GM19467 (cell line): ENCODE data around the gene PLAAT4.

Experiments used
- ATAC-seq: cut with Tn5 transposase; IDR thresholded peaks from one replicate; pipeline ENCODE4 v1.9.1; 2021; ENCODE audit warnings: mild to moderate bottlenecking, moderate library complexity; ENCODE audit not compliant: unreplicated experiment

The PLAAT4 gene, protein sequence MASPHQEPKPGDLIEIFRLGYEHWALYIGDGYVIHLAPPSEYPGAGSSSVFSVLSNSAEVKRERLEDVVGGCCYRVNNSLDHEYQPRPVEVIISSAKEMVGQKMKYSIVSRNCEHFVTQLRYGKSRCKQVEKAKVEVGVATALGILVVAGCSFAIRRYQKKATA

DNA sequence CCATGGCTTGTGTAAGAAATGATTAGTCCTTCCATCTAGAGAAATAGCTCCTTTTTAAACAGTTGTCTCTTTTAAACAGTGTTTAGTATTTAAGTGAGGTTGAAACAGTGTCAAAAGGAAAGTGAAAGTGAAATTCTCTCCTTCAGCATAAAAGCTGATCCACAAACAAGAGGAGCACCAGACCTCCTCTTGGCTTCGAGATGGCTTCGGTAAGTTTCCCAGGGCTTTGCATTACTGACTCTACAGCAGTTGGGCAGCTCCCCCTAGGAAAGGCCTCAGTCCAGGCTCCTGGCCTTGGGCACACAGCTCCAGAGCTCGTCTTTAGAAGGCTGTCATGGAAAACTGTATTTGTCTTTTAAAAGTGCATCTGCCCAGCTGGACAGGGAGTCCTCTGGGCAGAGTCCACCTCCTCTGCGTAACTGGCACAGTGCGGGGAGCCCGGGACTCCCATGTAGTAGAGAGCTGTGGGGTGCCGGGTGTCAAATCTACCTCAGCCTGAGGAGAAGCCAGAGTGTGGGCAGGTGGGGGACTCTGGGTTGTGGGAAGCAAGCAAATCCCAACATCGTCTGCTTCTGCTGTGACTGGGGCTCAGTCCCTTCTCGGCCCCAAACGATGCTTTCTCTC, at the start of gene PLAAT4:
Gene PLAAT4, plus strand, starts transcription at position 140 of the 624 bp plus-strand sequence. Its CDS starts 61 bp downstream, at position 201.
- ATAC-seq: no peak

DNA sequence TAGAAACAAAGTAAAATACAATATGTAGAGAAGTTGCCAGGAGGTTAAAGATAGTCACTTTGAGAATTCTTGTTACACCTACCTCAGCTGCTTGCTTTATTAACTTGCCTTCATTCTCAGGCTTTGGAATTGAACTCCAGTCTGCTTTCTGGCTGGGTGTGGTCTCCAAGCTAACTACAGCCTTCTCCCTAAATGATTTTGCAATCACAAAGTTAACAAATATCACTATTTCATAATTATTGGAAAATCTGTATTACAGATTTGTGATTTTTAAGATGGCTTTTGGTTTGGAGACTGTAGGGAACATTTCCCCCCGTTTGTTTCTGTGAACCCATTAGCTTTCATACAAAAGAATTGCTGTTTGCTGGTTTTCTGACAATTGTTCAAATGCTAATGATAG, 47.8 kb upstream of the PLAAT4 start:
- no peak for ATAC-seq

DNA sequence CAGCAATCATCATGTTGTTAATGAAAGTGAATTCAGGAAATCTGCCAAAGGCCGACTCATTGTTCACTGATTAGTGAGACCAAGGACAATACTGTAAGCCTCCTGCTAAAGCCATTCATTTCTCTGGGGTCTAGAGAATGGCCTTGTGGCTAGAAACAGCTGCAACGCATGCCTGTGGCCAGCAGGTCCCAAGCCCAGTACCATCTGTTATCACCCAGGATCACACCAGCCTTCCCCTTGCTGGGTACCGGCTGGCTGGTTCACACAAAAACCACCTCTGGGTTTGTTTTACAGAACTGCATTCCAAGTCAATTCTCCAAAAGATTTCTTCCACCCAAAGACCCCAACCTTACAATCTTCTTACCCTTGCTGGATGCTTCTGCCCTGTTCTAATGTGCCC, 46.7 kb upstream of the PLAAT4 start:
- ATAC-seq: no peak

DNA sequence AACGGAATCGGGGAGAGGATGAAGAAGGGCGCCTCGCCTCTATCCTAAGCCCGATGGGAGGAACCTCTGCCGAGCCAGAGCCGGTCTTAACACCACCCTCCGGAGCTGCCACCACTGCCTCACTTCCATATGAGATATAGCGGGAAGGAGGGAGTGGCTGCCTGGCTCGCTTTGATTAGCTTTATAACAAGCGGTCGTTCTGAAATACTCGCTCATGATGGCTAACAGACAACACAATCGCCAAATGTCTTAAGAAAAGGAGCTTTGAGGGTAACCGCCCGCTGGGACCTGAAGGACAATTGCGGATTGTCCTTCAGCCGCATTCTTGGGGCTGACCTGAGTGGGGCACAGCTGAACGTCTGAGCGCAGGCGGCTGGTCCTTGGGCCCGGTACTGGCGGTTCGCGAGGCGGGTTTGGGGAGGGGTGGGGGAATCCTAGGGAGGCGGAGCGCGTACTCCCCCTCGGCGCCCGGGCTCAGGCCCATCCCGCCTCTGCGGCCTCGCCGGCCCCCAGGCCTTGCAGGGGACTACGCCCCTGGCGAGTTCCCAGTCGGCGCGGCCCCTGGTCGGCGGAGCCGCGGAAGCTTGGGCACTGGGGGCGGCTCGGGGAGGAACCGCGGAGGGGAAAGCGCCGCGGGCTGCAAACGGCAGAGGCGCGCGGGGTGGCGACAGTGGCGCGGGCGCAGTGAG, 45.9 kb upstream of the PLAAT4 start, which contains the start of gene PLAAT5:
Gene PLAAT5, minus strand, starts transcription at position 617 of the 689 bp plus-strand sequence. Its CDS starts 133 bp downstream, at position 484.
- no peak for ATAC-seq

DNA sequence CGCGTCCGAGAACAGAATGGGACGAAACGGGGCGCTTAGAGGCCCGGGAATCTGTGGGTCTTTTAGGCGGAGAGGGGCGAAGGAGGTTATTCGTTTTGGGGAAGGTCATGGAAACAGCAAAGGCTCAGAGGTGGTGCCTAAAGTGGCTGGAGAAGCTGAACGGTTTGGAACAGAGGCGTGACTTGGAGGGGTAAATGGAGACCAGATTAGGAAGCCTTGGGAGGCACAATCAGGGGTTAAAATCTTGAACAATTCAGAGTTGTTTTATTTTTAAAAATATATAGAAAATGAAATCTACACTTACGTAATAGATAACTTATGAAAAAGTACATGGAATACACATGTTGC, 45.4 kb upstream of the PLAAT4 start:
- ATAC-seq: no peak

DNA sequence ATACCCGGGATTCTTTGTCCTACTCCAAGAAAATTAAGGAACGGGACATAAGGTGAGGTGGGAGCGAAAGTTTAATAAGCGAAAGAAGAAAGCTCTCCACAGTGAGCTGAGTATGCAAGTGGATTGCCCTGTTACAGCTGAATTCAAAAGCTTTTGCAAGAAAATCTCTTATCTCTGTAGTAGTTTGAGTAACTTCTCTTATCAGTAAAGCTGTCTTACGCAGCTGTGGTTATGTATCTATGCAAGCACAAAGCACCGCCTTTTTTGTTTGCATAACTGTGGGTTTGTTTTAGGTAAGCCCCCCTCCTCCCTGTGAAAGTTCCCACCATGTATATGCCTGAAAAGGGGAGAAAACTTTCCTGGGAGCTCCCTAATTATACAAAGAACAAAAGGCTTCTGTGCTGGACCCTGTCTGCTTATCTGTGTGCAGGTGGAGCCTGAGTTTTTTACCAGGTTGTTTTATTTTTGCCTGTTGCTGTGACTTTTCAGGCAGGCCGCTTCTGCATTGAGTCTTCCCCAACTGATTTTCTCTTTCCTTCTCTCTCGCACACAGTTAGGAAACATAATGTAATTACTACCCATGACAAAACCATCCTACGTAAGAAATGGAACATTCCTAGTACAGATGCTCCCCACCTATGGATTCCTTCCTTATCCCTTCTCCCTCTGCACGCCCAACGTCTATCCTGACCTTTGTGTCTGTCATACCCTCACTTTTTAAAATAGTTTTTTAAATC, 44.8 kb upstream of the PLAAT4 start:
- no peak for ATAC-seq

DNA sequence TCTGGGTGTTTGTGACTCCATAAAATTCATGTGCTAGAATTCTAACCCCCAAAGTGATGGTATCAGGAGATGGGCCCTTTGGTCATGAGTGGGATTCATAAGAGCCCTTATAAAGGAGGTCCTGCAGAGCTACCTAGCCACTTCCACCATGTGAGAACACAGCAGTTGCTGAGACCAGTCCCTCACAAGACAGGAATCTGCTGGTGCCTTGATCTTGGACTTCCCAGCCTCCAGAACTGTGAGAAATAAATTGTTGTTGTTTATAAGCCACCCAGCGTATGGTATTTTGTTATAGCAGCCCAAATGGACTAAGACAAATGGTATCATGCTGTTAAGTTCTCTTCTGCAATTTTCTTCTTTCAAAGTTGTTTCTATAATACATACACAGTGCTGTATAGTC, 44.2 kb upstream of the PLAAT4 start:
- no peak for ATAC-seq

DNA sequence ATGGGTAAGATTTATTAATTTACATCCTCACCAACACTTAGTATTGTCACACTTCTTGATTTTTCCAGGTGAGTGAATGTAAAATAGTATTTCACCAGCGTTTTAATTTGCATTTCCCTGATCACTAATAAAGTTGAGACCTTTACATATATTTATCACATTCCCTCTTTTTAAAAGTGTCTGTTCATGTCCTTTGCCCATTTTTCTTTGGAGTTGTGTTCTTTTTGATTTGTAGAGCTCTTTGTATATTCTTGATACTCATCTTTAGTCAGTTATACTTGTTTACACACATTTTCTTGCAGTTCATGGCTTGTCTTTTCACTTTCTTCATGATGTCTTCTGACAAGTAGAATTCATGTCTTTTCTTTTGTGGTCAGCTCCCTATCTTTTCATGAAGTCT, 43.5 kb upstream of the PLAAT4 start:
- ATAC-seq: no peak

DNA sequence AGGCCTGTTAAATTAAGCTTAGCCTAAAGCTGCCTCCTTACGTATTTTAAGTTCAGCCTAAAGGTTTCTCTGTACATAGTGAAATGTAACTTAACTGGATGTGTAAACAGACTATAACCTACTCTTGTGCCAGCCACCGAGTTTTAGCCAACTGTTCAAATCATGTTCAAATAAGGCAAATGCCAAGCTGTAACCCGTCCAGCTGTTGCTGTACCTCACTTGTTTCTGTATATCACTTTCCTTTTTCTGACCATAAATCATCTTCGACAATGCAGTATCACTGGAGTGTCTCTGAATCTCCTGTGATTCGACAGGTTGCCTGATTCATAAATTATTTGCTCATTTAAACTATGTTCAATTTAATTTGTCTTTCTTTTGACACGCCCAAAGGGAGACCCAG, 41.6 kb upstream of the PLAAT4 start:
- no peak for ATAC-seq

DNA sequence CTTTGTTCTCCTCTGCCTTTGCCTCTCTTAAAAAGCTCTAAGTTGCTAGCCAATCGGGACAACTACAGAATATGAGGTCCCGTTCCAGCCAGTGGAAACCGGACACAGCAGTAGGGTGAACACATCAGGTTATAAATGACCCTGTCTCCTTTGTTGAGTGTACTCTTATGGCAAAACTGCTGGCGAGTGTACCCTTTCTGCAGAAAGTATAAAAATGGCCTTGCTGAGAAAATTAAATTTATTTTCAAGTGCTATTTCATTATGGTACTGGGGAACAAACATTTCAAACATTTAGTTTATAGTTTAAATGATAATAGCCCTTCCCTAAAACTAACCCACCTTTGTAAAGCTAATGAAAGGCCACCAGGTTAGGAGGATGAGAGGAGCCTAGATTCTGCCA, 36.7 kb upstream of the PLAAT4 start:
- no peak for ATAC-seq

DNA sequence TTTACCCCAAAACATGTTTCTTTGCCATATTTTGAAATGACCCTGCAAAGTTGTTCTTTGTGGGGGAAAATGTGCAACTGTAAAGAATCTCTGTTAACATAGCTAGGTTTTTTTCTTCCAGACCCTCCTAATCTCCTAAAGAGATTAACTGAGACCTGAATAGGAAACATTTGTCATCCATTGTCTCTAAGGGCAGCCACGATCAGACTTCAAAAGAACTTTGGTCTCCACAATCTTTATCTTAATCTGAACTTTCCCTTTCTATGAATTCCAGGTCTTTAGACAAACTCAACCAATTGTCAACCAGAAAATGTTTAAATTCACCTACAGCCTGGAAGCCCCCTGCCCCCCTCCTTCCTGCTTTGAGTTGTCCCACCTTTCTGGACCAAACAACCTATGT, 35.4 kb upstream of the PLAAT4 start:
- ATAC-seq: no peak

DNA sequence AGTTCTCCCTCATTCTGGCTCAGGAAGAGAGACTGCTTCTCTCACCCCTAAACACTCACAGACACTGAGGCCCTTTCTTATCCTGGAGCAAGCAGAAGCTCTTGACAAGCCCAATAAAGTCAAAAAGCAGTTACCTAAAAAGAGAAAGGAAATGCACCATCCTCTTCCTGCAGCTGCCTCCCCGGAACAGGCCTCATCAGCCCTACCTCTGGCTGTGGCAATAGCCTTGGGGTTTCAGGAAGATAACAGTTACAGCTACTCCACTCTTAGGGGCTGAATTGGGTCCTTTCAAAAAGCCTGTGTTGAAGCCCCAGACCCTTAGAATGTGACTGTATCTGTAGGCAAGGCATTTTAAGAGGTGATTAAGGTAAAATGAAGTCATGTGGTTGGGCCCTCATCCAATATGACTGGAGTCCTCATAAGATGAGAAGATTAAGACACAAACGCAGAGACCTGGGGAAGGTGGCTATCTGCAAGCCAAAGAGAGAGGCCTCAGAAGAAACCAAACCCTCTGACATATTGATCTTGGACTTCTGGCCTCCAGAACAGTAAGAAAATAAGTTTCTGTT, 34.3 kb upstream of the PLAAT4 start:
- no peak for ATAC-seq

DNA sequence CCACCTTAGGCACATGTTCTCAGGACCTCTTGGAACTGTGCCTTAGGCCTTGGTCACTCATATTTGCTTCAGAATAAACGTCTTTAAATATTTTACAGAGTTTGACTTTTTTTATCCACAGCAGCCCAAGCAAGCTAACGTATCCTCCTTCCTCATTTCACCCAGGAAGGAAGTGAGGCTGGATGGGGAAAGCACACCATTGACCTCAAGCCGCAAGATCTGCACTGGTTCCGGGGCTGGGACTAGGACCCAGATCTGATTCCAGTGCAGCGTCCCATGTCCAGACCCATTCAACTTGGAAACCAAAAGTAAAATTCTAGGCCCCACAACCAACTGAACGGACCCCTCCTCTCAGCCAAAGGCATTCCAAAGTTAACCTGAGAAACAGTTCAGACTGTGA, 33.1 kb upstream of the PLAAT4 start:
- no peak for ATAC-seq

DNA sequence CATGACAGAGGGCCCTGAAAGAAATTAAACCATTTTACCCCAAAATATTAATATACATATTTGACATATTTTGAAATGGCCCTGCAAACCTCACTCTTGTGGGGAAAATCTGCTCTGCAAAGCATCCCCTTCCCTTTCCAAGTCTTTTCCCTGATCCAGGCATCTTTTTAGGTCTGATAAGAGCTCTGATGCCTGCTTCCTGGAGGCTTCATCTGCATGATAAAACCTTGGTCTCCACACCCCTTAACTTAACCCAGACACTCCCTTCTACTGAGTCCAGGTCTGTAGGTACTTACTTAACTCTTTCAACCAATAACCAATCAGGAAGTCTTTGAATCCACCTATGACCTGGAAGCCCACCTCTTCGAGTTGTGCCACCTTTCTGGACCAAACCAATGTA, 32.6 kb upstream of the PLAAT4 start:
- no peak for ATAC-seq

DNA sequence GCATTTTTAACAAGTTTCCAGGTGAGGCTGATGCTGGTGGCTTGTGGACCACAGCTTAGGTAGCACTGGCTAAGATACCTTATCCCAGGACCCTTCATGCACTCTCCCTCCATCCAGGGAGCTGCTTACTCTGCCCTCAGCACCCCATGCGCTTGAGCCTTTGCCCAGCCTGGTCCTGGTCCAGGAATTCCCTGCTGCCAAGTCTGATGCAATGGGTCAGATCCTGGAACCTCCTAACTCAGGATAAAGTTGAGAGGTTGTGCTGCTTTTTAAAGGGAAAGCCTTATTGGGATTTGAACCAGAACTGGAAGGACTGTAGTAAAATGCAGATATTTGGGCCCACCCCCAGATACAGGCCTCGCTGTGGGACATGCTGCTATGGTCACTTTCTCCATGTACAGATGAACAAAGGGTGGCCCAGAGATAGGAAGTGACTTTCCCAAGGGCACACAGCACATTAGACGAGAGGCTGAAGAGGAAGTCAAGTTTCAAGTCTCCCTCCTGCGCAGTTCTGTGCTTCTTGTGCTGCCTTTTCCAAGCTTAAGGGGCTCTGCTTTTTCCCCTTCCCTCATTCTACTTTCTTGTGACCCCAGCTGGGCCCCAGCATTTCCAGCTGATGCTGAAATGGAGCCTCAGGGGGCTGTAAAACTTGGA, 31.5 kb upstream of the PLAAT4 start:
- no peak for ATAC-seq

DNA sequence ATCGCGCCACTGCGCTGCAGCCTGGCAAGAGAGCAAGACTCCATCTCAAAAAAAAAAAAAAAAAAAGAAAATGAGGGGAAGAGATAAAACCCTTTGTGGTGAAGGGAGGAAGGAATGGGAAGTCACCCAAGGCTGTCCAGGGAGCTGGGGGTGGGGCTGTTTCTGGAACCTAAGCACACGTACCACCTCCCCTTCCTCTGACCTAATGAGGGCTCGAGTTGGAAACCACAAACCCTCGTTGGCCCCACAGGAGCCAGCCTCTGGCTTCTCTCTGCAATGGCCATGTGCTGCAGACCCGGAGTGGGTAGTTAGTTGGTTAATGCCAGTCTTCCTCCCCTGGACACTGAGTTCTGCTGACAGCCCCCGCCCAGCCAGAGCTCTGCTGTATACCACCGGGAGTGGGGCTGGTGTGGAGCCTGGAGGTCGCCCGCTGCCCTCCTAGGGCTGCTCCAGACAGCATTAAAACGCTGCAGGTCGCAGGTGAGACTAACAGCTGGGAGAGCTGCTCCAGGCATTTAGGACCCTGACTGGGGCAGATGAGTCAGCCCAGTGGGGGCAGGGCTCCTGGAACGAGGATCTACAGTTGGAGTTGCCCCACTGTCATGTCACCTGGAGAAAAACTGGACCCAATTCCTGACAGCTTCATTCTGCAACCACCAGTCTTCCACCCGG, 30.6 kb upstream of the PLAAT4 start, which contains the start of gene LGALS12:
Gene LGALS12, plus strand, starts transcription at position 228 of the 672 bp plus-strand sequence. Its CDS starts 375 bp downstream, at position 603.
- ATAC-seq: no peak

DNA sequence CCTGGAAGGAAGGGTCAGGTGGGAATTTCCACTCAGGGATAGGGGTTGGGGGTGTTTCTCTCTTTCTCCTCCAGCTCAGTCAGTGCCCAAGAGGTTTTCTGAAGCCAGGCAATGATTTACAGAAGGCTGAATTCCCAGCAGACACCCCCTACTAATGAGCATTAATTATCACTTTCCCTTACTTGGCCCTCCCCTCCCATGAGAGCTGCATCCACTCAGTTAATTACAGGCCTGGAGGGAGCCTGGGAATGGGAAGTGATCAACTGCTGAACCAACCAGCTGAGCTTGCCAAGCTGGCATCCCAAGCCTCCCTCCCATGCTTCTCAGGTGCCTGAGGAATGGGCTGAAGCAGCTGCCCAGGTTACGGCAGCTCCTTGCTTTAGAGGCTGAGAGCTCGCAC, 29.7 kb upstream of the PLAAT4 start:
- no peak for ATAC-seq

DNA sequence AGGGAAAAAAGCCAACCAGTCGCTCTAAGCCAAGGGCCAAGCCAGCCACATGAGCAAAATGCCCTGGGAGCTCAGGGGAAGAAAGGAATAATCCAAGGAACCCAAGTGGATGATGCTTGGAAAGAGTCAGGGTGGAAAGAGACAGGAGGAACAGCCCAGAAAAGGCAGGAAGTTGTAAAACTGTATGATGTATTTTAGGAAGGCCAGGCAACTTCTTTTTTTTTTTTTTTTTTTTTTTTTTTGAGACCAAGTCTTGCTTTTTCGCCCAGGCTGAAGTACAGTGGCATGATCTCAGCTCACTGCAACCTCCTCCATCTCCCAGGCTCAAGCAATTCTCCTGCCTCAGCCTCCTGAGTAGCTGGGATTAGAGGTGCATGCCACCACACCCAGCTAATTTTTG, 29.1 kb upstream of the PLAAT4 start:
- ATAC-seq: no peak

DNA sequence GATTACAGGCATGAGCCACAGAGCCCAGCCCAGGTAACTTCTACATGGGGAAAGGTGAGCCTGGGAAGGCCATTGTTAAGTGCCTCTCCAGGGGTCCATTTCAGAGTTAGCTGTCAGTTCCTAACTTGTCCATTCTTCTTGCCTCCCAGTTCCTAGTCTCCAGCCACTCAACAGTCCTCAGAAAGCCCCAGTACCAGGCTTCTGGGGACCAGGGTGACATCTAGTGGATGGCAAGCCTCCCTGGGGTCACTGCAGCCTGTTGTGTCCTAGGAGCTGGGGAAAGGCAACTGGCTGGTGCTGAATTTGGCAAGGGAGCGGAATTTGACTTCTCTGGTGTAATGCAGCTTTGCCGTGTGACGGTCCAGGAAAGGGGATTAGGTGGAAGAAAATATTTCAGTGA, 28.6 kb upstream of the PLAAT4 start:
- ATAC-seq: no peak

DNA sequence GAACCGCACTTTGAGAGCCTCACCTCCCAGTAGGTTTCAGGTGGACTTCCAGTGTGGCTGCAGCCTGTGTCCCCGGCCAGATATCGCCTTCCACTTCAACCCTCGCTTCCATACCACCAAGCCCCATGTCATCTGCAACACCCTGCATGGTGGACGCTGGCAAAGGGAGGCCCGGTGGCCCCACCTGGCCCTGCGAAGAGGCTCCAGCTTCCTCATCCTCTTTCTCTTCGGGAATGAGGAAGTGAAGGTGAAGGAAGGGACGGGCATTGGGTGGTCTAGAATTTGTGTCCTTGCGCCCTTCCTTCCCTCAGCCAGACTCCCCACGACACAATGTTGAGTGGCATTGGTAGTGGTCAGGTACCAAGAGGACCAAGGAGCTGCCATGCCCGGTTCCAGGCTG, 27.9 kb upstream of the PLAAT4 start:
- ATAC-seq: no peak
